Astrocyte of the spinal cord (primary cell): ENCODE data around the gene UNKL.

Experiments used
- DNase-seq: peaks from one replicate; pipeline ENCODE4 v3.0.0; 2011; ENCODE audit warnings: low read depth, low spot score
- H3K4me3 ChIP-seq: 2 replicates; pipeline ENCODE4 v1.5.1; 2011; ENCODE audit warnings: low read depth, mild to moderate bottlenecking, low read length, moderate library complexity
- in situ Hi-C: cut with HindIII; loops from 2 replicates; pipeline ENCODE4 v1.10.0; 2017; ENCODE audit warnings: low sequenced_read_pairs
- TF ChIP-seq, protein P1 (sequence below): IDR thresholded peaks from 2 replicates; pipeline ENCODE4 v1.5.1; 2012; ENCODE audit warnings: low read depth, mild to moderate bottlenecking, low read length, inconsistent platforms

UNKL gene

DNA sequence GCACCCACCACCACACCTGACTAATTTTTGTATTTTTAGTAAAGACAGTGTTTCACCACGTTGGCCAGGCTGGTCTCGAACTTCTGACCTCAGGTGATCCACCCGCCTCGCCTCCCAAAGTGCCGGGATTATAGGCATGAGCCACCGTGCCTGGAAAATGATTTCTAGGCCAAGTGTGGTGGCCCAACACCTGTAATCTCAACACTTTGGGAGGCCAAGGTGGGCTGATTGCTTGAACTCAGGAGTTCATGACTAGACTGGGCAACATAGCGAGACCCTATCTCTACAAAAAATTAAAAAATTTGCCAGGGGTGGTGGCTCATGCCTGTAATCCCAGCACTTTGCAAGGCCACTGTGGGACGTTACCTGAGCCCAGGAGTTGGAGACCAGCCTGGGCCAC is 92.1 kb downstream of the UNKL start:
- DNase-seq, result no peak
- in situ Hi-C loops, result no loop called here
- no peak overlapping the region for H3K4me3 ChIP-seq
- TF ChIP-seq, protein P1, sequence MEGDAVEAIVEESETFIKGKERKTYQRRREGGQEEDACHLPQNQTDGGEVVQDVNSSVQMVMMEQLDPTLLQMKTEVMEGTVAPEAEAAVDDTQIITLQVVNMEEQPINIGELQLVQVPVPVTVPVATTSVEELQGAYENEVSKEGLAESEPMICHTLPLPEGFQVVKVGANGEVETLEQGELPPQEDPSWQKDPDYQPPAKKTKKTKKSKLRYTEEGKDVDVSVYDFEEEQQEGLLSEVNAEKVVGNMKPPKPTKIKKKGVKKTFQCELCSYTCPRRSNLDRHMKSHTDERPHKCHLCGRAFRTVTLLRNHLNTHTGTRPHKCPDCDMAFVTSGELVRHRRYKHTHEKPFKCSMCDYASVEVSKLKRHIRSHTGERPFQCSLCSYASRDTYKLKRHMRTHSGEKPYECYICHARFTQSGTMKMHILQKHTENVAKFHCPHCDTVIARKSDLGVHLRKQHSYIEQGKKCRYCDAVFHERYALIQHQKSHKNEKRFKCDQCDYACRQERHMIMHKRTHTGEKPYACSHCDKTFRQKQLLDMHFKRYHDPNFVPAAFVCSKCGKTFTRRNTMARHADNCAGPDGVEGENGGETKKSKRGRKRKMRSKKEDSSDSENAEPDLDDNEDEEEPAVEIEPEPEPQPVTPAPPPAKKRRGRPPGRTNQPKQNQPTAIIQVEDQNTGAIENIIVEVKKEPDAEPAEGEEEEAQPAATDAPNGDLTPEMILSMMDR, result no peak

DNA sequence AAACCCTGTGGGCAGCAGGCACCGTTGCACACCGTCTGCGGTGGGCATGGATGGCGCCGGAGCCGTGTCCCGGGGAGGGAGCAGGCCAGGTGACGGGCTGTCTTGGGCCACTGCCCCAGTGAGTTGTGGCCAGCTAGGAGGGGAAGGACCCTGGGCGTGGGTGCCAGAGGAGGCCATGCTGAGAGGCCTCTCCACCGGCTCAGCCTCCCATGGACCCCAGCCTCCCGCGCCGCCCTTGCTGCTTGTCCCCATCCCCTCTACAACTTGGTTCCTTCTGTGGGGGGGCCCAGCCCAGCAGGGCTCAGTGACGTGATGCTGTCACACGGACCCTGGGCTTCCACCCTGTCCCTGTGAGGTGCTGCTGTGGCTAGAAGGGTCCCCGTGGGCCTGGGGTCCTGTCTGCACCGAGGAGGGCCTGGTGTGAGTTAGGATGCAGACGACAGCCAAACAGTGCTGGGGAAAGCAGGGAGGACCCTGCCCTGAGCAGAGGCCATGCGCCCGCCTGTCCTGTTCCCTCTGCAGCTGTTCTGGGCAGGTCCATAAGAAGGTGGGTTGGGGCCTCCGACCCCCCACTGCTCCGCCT is 93.8 kb downstream of the UNKL start:
- in situ Hi-C loops, result no loop called here
- no peak for DNase-seq
- no peak overlapping the region for H3K4me3 ChIP-seq
- TF ChIP-seq, protein P1, result no peak

DNA sequence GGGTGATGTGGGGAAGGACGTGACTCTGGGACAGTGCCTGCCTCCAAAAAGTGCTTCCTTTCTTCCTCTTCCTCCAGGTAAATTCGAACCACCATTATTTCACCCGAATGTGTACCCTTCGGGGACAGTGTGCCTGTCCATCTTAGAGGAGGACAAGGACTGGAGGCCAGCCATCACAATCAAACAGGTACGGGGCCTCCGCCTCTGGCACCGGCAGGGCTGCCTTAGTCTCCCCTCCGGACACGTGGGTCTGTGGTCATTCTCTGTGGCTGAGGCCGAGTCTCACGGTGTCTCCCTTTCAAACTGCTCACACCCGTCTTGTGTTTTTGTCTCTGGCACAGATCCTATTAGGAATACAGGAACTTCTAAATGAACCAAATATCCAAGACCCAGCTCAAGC is 94.4 kb downstream of the UNKL start:
- TF ChIP-seq, protein P1, result no peak

DNA sequence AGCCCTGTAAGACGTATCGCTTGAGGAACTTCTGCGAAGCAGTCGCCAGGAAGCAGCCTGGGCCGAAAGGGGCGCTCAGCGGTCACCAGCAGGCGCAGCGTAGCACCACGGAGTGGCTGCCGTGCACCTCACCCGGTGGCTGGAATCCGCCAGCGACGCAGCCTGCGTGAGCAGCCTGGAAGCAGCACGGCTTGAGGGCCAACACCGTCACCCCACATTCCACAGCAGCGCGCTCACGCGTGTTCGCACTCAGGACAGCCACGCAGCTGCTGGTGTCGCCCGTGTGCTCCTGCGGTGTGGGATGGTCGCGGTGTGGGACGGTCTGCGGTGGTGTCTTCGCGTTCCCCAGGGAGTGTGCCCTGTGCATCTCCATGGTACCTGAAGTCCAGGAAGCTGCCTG is 95.5 kb downstream of the UNKL start:
- no peak overlapping the region for H3K4me3 ChIP-seq
- TF ChIP-seq, protein P1, result no peak
- no peak for DNase-seq
- in situ Hi-C loops, result no loop called here

More for the DNA sequence above, 94.4 kb downstream of the UNKL start:
- no peak for DNase-seq
- H3K4me3 ChIP-seq, result no peak overlapping the region
- in situ Hi-C loops, result no loop called here

DNA sequence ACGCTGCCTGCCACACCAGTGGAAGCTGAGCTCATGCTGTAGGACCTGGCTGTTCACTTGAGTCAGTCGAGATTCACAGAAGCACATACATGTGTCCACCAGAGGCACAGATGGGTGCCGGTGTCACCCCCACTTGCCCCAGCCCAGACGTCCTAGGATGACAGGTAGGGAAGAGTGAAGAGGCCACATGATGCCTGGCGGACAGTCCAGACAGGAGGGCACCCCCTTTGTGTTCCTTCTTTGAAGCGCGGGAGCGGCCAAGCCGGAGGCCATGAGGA is 96.3 kb downstream of the UNKL start:
- no peak for DNase-seq
- no peak overlapping the region for H3K4me3 ChIP-seq
- TF ChIP-seq, protein P1, result no peak
- in situ Hi-C loops, result no loop called here

DNA sequence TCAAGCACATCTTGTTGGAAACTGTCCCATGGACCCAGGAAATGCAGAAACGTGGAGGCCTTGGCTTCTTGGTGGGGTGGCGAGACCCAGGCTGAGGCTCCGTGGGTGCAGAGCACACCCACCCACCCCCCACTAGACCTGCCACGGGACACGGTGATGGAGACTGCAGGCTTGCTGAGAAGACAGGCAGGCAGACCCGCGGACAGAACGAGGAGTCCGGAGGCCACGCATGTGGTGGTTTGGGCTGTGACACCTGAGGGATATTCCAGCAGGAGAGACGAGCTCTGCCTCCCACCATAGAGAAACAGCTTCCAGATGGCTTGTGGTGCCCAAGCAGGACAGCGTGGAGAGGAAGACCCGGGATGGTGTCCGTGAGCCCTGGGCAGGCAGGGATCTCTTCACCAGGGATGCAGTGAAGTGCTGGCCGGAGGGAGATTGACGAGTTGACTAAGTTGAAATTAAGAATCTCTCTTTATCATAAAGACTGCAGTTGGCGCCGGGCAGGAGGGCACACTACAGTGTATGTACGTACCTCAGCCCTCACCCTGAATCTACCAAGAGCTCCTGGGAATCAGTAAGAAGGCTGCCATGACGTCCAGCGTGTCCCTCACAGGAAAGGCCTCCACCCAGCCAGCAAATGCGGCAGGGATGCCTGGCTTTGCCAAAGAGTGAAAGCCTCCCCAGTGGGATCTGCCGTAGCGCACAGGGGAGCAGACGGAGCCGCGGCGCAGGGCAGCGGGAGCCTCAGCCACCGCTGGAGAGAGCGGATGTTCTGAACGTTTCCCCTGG is 96.8 kb downstream of the UNKL start:
- TF ChIP-seq, protein P1, result no peak
- in situ Hi-C loops, result no loop called here
- H3K4me3 ChIP-seq, result no peak overlapping the region
- no peak for DNase-seq

DNA sequence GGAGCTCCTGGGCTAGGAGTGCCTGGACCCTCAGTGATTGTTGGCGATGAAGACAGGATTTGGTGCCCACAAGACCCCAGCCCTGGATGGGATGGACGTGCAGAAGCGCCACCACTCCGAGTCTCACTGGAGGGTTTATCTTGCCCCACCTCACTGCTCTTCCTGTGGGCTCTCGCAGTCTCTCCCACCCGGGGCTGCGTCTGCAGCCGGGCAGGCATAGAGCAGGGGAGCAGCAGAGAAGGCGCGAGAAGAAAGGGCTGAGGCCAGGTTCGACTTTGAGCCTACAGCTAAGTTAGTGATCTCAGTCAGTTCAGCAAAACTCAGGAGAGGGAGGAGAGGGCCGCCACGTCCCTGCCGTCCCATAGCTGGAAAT is 98.5 kb downstream of the UNKL start:
- DNase-seq, result no peak
- TF ChIP-seq, protein P1, result no peak
- no peak overlapping the region for H3K4me3 ChIP-seq
- in situ Hi-C loops, result no loop called here
